ENCODE data around the gene DHRS4.

DNA sequence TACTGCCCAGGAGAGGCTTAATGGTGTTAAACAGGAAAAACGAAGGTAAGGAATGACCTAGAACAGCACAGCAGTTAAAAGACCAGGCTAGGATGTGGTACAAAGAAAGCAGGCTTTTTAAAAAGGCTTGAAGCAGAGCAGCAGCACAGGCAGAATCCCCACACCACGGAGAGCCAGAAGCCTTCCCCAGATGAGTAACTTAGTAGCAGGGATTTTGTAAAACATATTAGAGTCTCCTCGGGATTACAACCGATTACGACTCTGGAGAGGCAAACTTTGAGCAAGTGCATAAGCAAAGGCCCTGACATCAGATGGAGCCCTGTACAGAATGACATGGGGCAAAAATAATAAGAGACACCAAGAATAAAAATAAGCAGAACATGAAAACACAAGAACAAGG lies 37.1 kb upstream of the DHRS4 start:
- TF ChIP-seq, protein P1, sequence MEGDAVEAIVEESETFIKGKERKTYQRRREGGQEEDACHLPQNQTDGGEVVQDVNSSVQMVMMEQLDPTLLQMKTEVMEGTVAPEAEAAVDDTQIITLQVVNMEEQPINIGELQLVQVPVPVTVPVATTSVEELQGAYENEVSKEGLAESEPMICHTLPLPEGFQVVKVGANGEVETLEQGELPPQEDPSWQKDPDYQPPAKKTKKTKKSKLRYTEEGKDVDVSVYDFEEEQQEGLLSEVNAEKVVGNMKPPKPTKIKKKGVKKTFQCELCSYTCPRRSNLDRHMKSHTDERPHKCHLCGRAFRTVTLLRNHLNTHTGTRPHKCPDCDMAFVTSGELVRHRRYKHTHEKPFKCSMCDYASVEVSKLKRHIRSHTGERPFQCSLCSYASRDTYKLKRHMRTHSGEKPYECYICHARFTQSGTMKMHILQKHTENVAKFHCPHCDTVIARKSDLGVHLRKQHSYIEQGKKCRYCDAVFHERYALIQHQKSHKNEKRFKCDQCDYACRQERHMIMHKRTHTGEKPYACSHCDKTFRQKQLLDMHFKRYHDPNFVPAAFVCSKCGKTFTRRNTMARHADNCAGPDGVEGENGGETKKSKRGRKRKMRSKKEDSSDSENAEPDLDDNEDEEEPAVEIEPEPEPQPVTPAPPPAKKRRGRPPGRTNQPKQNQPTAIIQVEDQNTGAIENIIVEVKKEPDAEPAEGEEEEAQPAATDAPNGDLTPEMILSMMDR (IDR thresholded peaks at IDR 0.05): no peak
- TF ChIP-seq EP300 (IDR thresholded peaks at IDR 0.05): no peak
